KBM-7 (cell line): ENCODE data around the gene CDH23.
A peak's percentile ranks its signal among the peaks of the same experiment; 100 is the strongest.

Experiments
- DNase-seq: peaks from one replicate; pipeline ENCODE4 v3.0.0-alpha.2; 2015
- in situ Hi-C: fragments of 300-500 bp; cut with MboI; formaldehyde crosslinking; loops from 2 replicates; pipeline ENCODE4 v1.14.3; 2020; ENCODE audit warnings: low sequenced_read_pairs, low pct_unique_long_range_greater_than_20kb, mixed read lengths

Gene CDH23

GRCh38 chr10:71561003-71561574, 164.4 kb downstream of the CDH23 start:
- in situ Hi-C loops = no loop called here
- peak; percentile 50 for DNase-seq

- in situ Hi-C loops = no loop called here
- no peak for DNase-seq
These were observed 165.5 kb downstream of the CDH23 start for GRCh38 chr10:71562181-71562580.

GRCh38 chr10:71562904-71563303, 166.2 kb downstream of the CDH23 start:
- in situ Hi-C loops = no loop called here
- no peak for DNase-seq

- in situ Hi-C loops = no loop called here
- no peak for DNase-seq
These were observed 167.6 kb downstream of the CDH23 start for GRCh38 chr10:71564194-71564820.

- no peak for DNase-seq
- in situ Hi-C loops = no loop called here
These were observed 168.7 kb downstream of the CDH23 start for GRCh38 chr10:71565284-71566000.

- DNase-seq = no peak
- in situ Hi-C loops = no loop called here
These were observed 170.3 kb downstream of the CDH23 start for GRCh38 chr10:71567006-71567405.

- DNase-seq = no peak
- in situ Hi-C loops = no loop called here
These were observed 172.3 kb downstream of the CDH23 start for GRCh38 chr10:71568896-71569492.

GRCh38 chr10:71569775-71570588, 173.3 kb downstream of the CDH23 start:
- in situ Hi-C loops = no loop called here
- peak; percentile 73 for DNase-seq

- in situ Hi-C loops = no loop called here
These were observed 174.9 kb downstream of the CDH23 start for GRCh38 chr10:71571460-71572175.

GRCh38 chr10:71572962-71573361, 176.2 kb downstream of the CDH23 start:
- no peak for DNase-seq

More at GRCh38 chr10:71571460-71572175, 174.9 kb downstream of the CDH23 start:
- DNase-seq = no peak

GRCh38 chr10:71573562-71574518, 177.1 kb downstream of the CDH23 start:
- in situ Hi-C loops = no loop called here

More at GRCh38 chr10:71572962-71573361, 176.2 kb downstream of the CDH23 start:
- in situ Hi-C loops = no loop called here

GRCh38 chr10:71575451-71575850, 178.7 kb downstream of the CDH23 start:
- no peak for DNase-seq
- in situ Hi-C loops = no loop called here

More at GRCh38 chr10:71573562-71574518, 177.1 kb downstream of the CDH23 start:
- DNase-seq = no peak

- in situ Hi-C loops = no loop called here
- DNase-seq = no peak
These were observed 179.4 kb downstream of the CDH23 start for GRCh38 chr10:71575934-71576801.

- in situ Hi-C loops = no loop called here
- no peak for DNase-seq
These were observed 180.1 kb downstream of the CDH23 start for GRCh38 chr10:71576842-71577241.

- in situ Hi-C loops = no loop called here
- no peak for DNase-seq
These were observed 180.6 kb downstream of the CDH23 start for GRCh38 chr10:71577345-71577744.

- in situ Hi-C loops = no loop called here
These were observed 181.3 kb downstream of the CDH23 start for GRCh38 chr10:71578069-71578468.

GRCh38 chr10:71579668-71580067, 182.9 kb downstream of the CDH23 start:
- no peak for DNase-seq
- in situ Hi-C loops = no loop called here

More at GRCh38 chr10:71578069-71578468, 181.3 kb downstream of the CDH23 start:
- DNase-seq = no peak
